ENCODE data around the gene ST6GALNAC4. TPM values are rescaled to one million over a fixed set of nuclear protein-coding genes. Genes with fewer than 3 reads are reported as not detected.

Gene ST6GALNAC4
- total RNA-seq, 4 donors from 2014 or later = 16.7 to 66.1 (median 47.3) TPM

- Histone ChIP-seq H3K36me3 (no peaks in the 10 kb centered on the region), H3K27ac (peak overlapping the region in 1 of 4 donors; percentile 18), H3K4me1 (peaks cover 14 to 44% (median 39%) of the 10 kb centered on the region in 4 donors), H3K9me3 (no peaks in the 10 kb centered on the region), H3K27me3 (peaks cover 43% of the 10 kb centered on the region), H3K4me3 (peak overlapping the region in 3 of 4 donors; percentile 34 to 53 (median 42))
- in situ Hi-C loops (cut with MboI; ENCODE audit: low pct_ligation_motif_present in 1 of 4, low pct_unique_long_range_greater_than_20kb in 1 of 4, low sequenced_read_pairs in 3 of 4) (no loop called here), intact Hi-C loops (cut with DNase I; ENCODE audit: low total_unique reads) (no loop called here)
- 20 to 36% methylated on average over 12 to 18 of the region's 18 CpGs for whole genome bisulfite sequencing, 2 donors (ENCODE audit: low coverage in 1 of 2)
- no peak for DNase-seq
- no peak for TF ChIP-seq EP300 (IDR thresholded peaks at IDR 0.05; ENCODE audit: low read depth)
- no peak for TF ChIP-seq POLR2AphosphoS5 (IDR thresholded peaks at IDR 0.05)
- TF ChIP-seq POLR2A (IDR thresholded peaks at IDR 0.05) = no peak
- no peak for TF ChIP-seq CTCF (IDR thresholded peaks at IDR 0.05)
Observed at GRCh38 chr9:127931092-127931881, 14.4 kb upstream of the ST6GALNAC4 start.

DNA sequence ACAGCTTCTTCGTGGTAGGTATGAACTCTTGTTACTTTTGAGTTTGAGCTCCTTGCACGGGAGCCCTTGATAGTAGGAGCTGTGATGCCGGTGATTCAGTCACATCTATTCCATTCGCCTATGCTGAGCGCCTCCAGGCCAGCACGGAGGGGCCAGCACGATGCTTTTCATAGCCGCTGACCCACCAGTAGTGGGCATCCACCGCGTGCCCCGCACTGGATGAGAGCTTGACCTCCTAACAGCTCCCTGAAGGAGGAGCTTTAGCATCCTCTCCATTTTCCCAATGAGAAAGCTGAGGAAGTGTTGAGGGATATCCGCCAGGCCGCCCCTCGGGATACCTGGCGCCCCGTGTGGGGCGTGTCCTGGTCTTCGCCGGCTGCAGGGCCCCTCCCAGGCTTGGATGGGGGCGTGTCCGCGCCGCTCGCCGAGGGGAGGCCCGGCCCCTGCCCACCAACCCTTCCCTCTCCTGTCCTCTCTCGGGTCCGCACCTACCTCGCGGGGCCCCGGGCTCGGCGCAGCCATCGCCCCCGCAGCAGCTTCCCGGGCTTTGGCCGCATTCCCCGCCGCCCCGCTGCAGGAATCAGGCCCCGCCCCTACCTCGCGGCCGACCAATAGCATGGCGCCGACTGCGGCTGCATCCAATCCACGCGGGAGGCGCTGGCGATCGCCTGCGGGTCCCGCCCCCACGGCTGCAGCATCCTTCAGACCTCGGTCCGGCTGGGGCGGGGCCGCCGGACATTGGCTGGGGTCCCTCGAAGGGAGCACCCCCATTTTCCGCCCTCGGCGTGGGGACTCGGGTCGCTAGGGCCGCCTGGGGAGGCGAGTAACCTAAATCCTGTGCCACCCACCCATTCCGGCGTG is 13.6 kb upstream of the ST6GALNAC4 start, which contains the start of gene PIP5KL1:
Gene PIP5KL1 (minus strand): TSS at position 547 of the 861 bp plus-strand sequence. CDS start 25 bp downstream, at position 522.
- in situ Hi-C loops (cut with MboI; ENCODE audit: low pct_ligation_motif_present in 1 of 4, low pct_unique_long_range_greater_than_20kb in 1 of 4, low sequenced_read_pairs in 3 of 4) = no loop called here

DNA sequence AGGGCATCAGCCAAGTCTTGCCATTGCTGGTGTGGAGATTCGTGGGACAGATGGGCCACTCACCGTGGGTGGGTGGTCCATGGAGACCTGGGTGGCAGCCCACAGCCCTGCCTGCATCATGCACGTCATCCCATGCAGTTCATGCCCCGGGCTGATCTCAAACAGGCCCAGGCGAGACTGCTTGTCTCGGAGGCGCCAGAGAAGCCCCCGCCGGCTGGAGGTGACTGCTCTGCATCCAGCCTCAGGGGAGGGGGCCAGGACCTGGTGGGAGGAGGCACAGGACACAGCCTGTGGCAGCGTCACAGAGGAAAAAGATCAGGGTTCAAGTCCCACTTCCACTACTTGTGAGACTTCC is 12.8 kb upstream of the ST6GALNAC4 start:
- Histone ChIP-seq H3K36me3 (no peaks in the 10 kb centered on the region), H3K9me3 (no peaks in the 10 kb centered on the region), H3K27me3 (peaks cover 60% of the 10 kb centered on the region), H3K4me1 (peaks cover 14 to 40% (median 32%) of the 10 kb centered on the region in 4 donors), H3K27ac (no peak overlapping the region), H3K4me3 (no peak overlapping the region)
- WGBS, 2 donors (ENCODE audit: low coverage in 1 of 2) = 60 to 67% methylated on average over 1 to 9 of the region's 10 CpGs
- in situ Hi-C loops (cut with MboI; ENCODE audit: low pct_ligation_motif_present in 1 of 4, low pct_unique_long_range_greater_than_20kb in 1 of 4, low sequenced_read_pairs in 3 of 4) = loop anchor here in 2 of 4 donors (10.0 kb wide), 1 partner anchor 335 kb away; no protein-coding TSS in a partner anchor
- no peak for DNase-seq
- intact Hi-C loops (cut with DNase I; ENCODE audit: low total_unique reads) = no loop called here
- TF ChIP-seq POLR2A (IDR thresholded peaks at IDR 0.05) (no peak), POLR2AphosphoS5 (IDR thresholded peaks at IDR 0.05) (no peak), EP300 (IDR thresholded peaks at IDR 0.05; ENCODE audit: low read depth) (no peak), CTCF (IDR thresholded peaks at IDR 0.05) (no peak)

More for the DNA sequence above, 13.6 kb upstream of the ST6GALNAC4 start, which contains the start of gene PIP5KL1:
- peaks cover 51% of the 10 kb centered on the region for H3K27me3 ChIP-seq
- intact Hi-C loops (cut with DNase I; ENCODE audit: low total_unique reads) = no loop called here
- H3K4me1 ChIP-seq = peaks cover 14 to 40% (median 33%) of the 10 kb centered on the region in 4 donors
- no peaks in the 10 kb centered on the region for H3K9me3 ChIP-seq
- DNase-seq = peak; percentile 79
- 2% methylated on average over 44 of the region's 70 CpGs; no CpG with 5 or more reads in 1 of the 2 donors for WGBS, 2 donors (ENCODE audit: low coverage in 1 of 2)
- H3K36me3 ChIP-seq = no peaks in the 10 kb centered on the region
- peak within 1 kb of the TSS in 1 of 4 donors; percentile 18 for H3K27ac ChIP-seq
- peak within 1 kb of the TSS in 3 of 4 donors; percentile 34 to 53 (median 42) for H3K4me3 ChIP-seq
- TF ChIP-seq POLR2A (IDR thresholded peaks at IDR 0.05) = no peak
- TF ChIP-seq EP300 (IDR thresholded peaks at IDR 0.05; ENCODE audit: low read depth) = no peak
- TF ChIP-seq POLR2AphosphoS5 (IDR thresholded peaks at IDR 0.05) = peak in 2 of 3 donors; percentile 7 to 24

- H3K27me3 ChIP-seq = peaks cover 63% of the 10 kb centered on the region
- no peak for TF ChIP-seq POLR2A (IDR thresholded peaks at IDR 0.05)
- no peak for TF ChIP-seq CTCF (IDR thresholded peaks at IDR 0.05)
- TF ChIP-seq POLR2AphosphoS5 (IDR thresholded peaks at IDR 0.05) = no peak
- H3K9me3 ChIP-seq = no peaks in the 10 kb centered on the region
- no peaks in the 10 kb centered on the region for H3K36me3 ChIP-seq
- intact Hi-C loops (cut with DNase I; ENCODE audit: low total_unique reads) (no loop called here), in situ Hi-C loops (cut with MboI; ENCODE audit: low pct_ligation_motif_present in 1 of 4, low pct_unique_long_range_greater_than_20kb in 1 of 4, low sequenced_read_pairs in 3 of 4) (loop anchor here in 2 of 4 donors (10.0 kb wide), 1 partner anchor 334 kb away; no protein-coding TSS in a partner anchor)
- H3K4me1 ChIP-seq = peaks cover 14 to 40% (median 32%) of the 10 kb centered on the region in 4 donors
- no peak for DNase-seq
- H3K4me3 ChIP-seq = no peak overlapping the region
- 20 to 65% methylated on average over 1 to 11 of the region's 11 CpGs for WGBS, 2 donors (ENCODE audit: low coverage in 1 of 2)
- H3K27ac ChIP-seq = no peak overlapping the region
Observed at GRCh38 chr9:127928676-127929624, 12.1 kb upstream of the ST6GALNAC4 start.

Measured in transverse colon (tissue), 4 donors.